GM12878 (cell line): ENCODE measurements around the gene TXNDC17. TPM values are rescaled to one million over a fixed set of nuclear protein-coding genes. Genes with fewer than 3 reads are reported as not detected.

Source experiments
- ATAC-seq: fragments of 200-7000 bp; cut with Tn5 transposase; 3 replicates; pipeline ENCODE4 v1.9.1; 2020; ENCODE audit warnings: mild to moderate bottlenecking, moderate library complexity
- BruUV-seq: library from RNA; stranded (reverse); fragments of 400-500 nt; replicated peaks from 2 replicates; lab custom pipeline; 2021; lab: Mats Ljungman, UMichigan
- CTCF ChIA-PET: fragments of 300-600 bp; sonication (Branson Sonifier 250); formaldehyde crosslinking; extraction: SDS; loops from one replicate; lab custom pipeline; 2021; ENCODE audit warnings: inconsistent platforms; lab: Yijun Ruan, JAX
- POLR2A ChIA-PET: fragments of 350-600 bp; formaldehyde crosslinking; extraction: SDS; loops from one replicate; lab custom pipeline; 2021; ENCODE audit warnings: inconsistent platforms; lab: Charles Lee
- RAD21 ChIA-PET: fragments of 300-600 bp; sonication (Branson Sonifier 250); formaldehyde crosslinking; loops from one replicate; lab custom pipeline; 2023; ENCODE audit warnings: antibody characterized with exemption; ENCODE audit not compliant: unreplicated experiment; lab: Charles Lee
- SMC1A ChIA-PET: fragments of 300-600 bp; sonication (Branson Sonifier 250); formaldehyde crosslinking; loops from one replicate; lab custom pipeline; 2023; ENCODE audit not compliant: unreplicated experiment, uncharacterized antibody; lab: Charles Lee
- DNase-seq: peaks from one replicate; pipeline ENCODE4 v3.0.0-alpha.2; 2011; ENCODE audit warnings: low read depth, low spot score
- FAIRE-seq: peaks from 3 replicates; lab custom pipeline; 2011; peaks lifted over from hg19 to GRCh38; lab: Jason Lieb, UNC
- H2AFZ ChIP-seq: 2 replicates; pipeline ENCODE4 v1.6.0; 2011; ENCODE audit warnings: low read depth, low read length, control low read depth; ENCODE audit not compliant: control insufficient read depth
- H3K27ac ChIP-seq: 2 replicates; pipeline ENCODE4 v1.5.1; 2011; ENCODE audit warnings: control low read depth; ENCODE audit not compliant: control insufficient read depth, insufficient read depth
- H3K27me3 ChIP-seq, 2 experiments: replicated peaks in 1 of 2; 2 replicates each; pipeline versions ENCODE4 v1.6.0 to v1.6.1; 2011; ENCODE audit warnings: low read length in 1 of 2; ENCODE audit not compliant: control insufficient read depth in 2 of 2, insufficient read depth in 2 of 2
- H3K36me3 ChIP-seq, 2 experiments: 2 replicates each; pipeline ENCODE4 v1.5.1; 2011; ENCODE audit warnings: low read length in 1 of 2; ENCODE audit not compliant: control insufficient read depth in 2 of 2, insufficient read depth in 2 of 2
- H3K4me1 ChIP-seq: 2 replicates; pipeline ENCODE4 v1.6.1; 2011; ENCODE audit warnings: mild to moderate bottlenecking, low read length, moderate library complexity, mixed read lengths; ENCODE audit not compliant: control insufficient read depth, insufficient read depth
- H3K4me2 ChIP-seq: 2 replicates; pipeline ENCODE4 v1.6.0; 2011; ENCODE audit warnings: control low read depth; ENCODE audit not compliant: control insufficient read depth, insufficient read depth
- H3K4me3 ChIP-seq: fragments of 200-600 bp; sonication (generic); 2 replicates; pipeline ENCODE4 v1.5.1; 2016
- H3K79me2 ChIP-seq: 2 replicates; pipeline ENCODE4 v1.6.0; 2011; ENCODE audit warnings: low read length; ENCODE audit not compliant: control insufficient read depth, insufficient read depth
- H3K9ac ChIP-seq: 2 replicates; pipeline ENCODE4 v1.8.0; 2011; ENCODE audit warnings: low read length, control low read depth, mixed read lengths; ENCODE audit not compliant: control insufficient read depth, insufficient read depth
- H3K9me3 ChIP-seq: replicated peaks from 3 replicates; pipeline ENCODE4 v1.5.1; 2011; ENCODE audit warnings: mild to moderate bottlenecking, low read length; ENCODE audit not compliant: control insufficient read depth, insufficient read depth
- H4K20me1 ChIP-seq: 2 replicates; pipeline ENCODE4 v1.6.0; 2011; ENCODE audit not compliant: control insufficient read depth, insufficient read depth
- CBFB ChIP-seq: IDR thresholded peaks from 2 replicates; pipeline ENCODE4 v1.6.1; 2016; ENCODE audit warnings: antibody characterized with exemption, low read depth
- CBX5 ChIP-seq: sonication (generic); IDR thresholded peaks from 2 replicates; pipeline ENCODE4 v1.6.1; 2016; ENCODE audit warnings: low read depth, moderate library complexity, mild to moderate bottlenecking, inconsistent platforms
- CTCF ChIP-seq, 3 experiments: IDR thresholded peaks in 2 of 3; conservative IDR thresholded peaks in 1 of 3; 2 replicates each; pipeline ENCODE4 v1.5.1; 2011; ENCODE audit warnings: low read depth in 3 of 3, low read length in 3 of 3, mild to moderate bottlenecking in 3 of 3, control low read depth in 2 of 3, moderate library complexity in 2 of 3, inconsistent platforms in 1 of 3, mixed read lengths in 1 of 3; ENCODE audit not compliant: control insufficient read depth in 2 of 3, insufficient read depth in 1 of 3; ENCODE audit errors: extremely low read depth in 1 of 3
- EZH2 ChIP-seq: IDR thresholded peaks from 2 replicates; pipeline ENCODE4 v1.6.1; 2012; ENCODE audit warnings: low read depth, mild to moderate bottlenecking, control low read depth, inconsistent platforms, low read length, borderline replicate concordance; ENCODE audit not compliant: control insufficient read depth
- FOS ChIP-seq: IDR thresholded peaks from 3 replicates; pipeline ENCODE4 v1.6.1; 2011; ENCODE audit warnings: borderline replicate concordance; ENCODE audit not compliant: insufficient read length; ENCODE audit errors: extremely low read depth
- HDGF ChIP-seq: fragments of 450-650 bp; IDR thresholded peaks from 2 replicates; pipeline ENCODE4 v1.6.1; 2016; ENCODE audit warnings: antibody characterized with exemption
- MXI1 ChIP-seq: fragments of 150-350 bp; IDR thresholded peaks from 2 replicates; pipeline ENCODE4 v1.6.1; 2011; ENCODE audit warnings: low read depth, mild to moderate bottlenecking, inconsistent platforms, low read length, improper control_type of control experiment
- NFYA ChIP-seq: IDR thresholded peaks from 2 replicates; pipeline ENCODE4 v1.6.1; 2011; ENCODE audit warnings: low read depth, mild to moderate bottlenecking, low read length, improper control_type of control experiment, borderline replicate concordance
- NR2C1 ChIP-seq: fragments of 450-650 bp; IDR thresholded peaks from 2 replicates; pipeline ENCODE4 v1.6.1; 2017; ENCODE audit warnings: antibody characterized with exemption, mild to moderate bottlenecking, moderate library complexity
- PAX8 ChIP-seq: fragments of 450-650 bp; IDR thresholded peaks from 2 replicates; pipeline ENCODE4 v1.6.1; 2017; ENCODE audit warnings: mild to moderate bottlenecking, moderate library complexity
- SKIL ChIP-seq: fragments of 450-650 bp; IDR thresholded peaks from 2 replicates; pipeline ENCODE4 v1.6.1; 2017; ENCODE audit warnings: mild to moderate bottlenecking, low read depth, inconsistent platforms; ENCODE audit not compliant: poor library complexity, severe bottlenecking
- SMARCA5 ChIP-seq: fragments of 450-650 bp; IDR thresholded peaks from 2 replicates; pipeline ENCODE4 v1.6.1; 2017; ENCODE audit warnings: mild to moderate bottlenecking
- TBL1XR1 ChIP-seq: IDR thresholded peaks from 2 replicates; pipeline ENCODE4 v1.6.1; 2012; ENCODE audit warnings: low read depth, low read length, improper control_type of control experiment
- TCF7 ChIP-seq: IDR thresholded peaks from 2 replicates; pipeline ENCODE4 v1.6.1; 2014; ENCODE audit warnings: antibody characterized with exemption, borderline replicate concordance
- YBX1 ChIP-seq: fragments of 450-650 bp; IDR thresholded peaks from 2 replicates; pipeline ENCODE4 v1.6.1; 2016; ENCODE audit warnings: antibody characterized with exemption
- ZNF622 ChIP-seq: fragments of 450-650 bp; IDR thresholded peaks from 2 replicates; pipeline ENCODE4 v1.6.1; 2017; ENCODE audit warnings: mild to moderate bottlenecking, inconsistent platforms
- WGBS: methylation state at CpG from one replicate; pipeline ENCODE4 v1.1.6; 2016; ENCODE audit warnings: low lambda C conversion rate; ENCODE audit not compliant: insufficient replicate concordance, insufficient coverage; ENCODE audit errors: missing lambda C conversion rate; 5-methylcytosine and 5-hydroxymethylcytosine counted together
- in situ Hi-C: fragments of 300-500 bp; cut with MboI; formaldehyde crosslinking; loops from 9 replicates; pipeline ENCODE4 v1.14.3; 2018; ENCODE audit warnings: mixed read lengths
- intact Hi-C: fragments of 100-400 bp; cut with micrococcal nuclease; formaldehyde crosslinking; loops from one replicate; pipeline ENCODE4 v1.14.2; 2022; ENCODE audit not compliant: unreplicated experiment
- polyA plus RNA-seq, 11 experiments: library from polyadenylated mRNA; depleted of rRNA in 4 of 11; unstranded in 6 of 11; stranded (reverse) in 5 of 11; fragments of >200 nt; fragmentation: Nextera tagmentation in 4 of 11; fragmentation: Illumina TruSeq in 1 of 11; extraction: Ambion mirVana in 4 of 11; extraction: Trizol in 1 of 11; gene quantifications; 1 replicate in 1 of 11; 2 replicates in 10 of 11; pipeline versions ENCODE4 v1.2.1 to v1.2.3, GENCODE V29; 2011 to 2016; ENCODE audit warnings: inconsistent platforms in 2 of 11, missing spikeins in 2 of 11, low read depth in 1 of 11
- total RNA-seq, 4 experiments: library from RNA; depleted of rRNA in 3 of 4; stranded (reverse); fragments of >200 nt in 3 of 4; fragmentation: Illumina TruSeq in 1 of 4; extraction: Trizol in 1 of 4; gene quantifications; 2 replicates each; pipeline versions ENCODE4 v1.2.1 to v1.2.3, GENCODE V29; 2013 to 2021

TXNDC17 gene
- total and polyA plus RNA-seq, 10 of the 15 experiments (the other 5 are each of a cell fraction or from before 2014, with no cell fraction given): 124 to 957 (median 216) TPM

DNA sequence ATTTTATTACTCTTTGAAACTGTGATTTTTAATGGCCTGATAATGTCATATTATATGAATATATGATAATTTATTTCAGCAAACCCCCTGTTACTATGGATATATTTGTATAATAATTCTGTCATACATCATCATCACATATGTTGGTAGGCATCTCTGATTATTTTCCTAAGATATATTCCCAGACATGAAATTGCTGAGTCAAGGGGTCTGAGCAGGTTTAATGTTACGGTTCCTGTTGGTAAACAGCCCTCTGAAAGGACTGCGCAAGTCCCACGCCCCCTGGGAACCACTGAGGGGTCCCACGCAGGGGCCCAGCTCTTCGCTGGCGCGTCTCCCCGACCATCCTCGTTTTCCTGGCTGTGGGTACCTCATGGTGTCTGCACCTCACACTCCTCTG, 48.1 kb downstream of the TXNDC17 start:
- POLR2A ChIA-PET: no interaction called here
- no peak for TF ChIP-seq MXI1
- TF ChIP-seq EZH2: no peak
- no peak for TF ChIP-seq TBL1XR1
- no peak for TF ChIP-seq NR2C1
- no peak for TF ChIP-seq CTCF (IDR thresholded peaks at IDR 0.05 in 2 of 3, conservative IDR thresholded peaks at IDR 0.05 in 1 of 3; ENCODE audit: control insufficient read depth in 2 of 3, extremely low read depth in 1 of 3, insufficient read depth in 1 of 3, low read depth in 3 of 3, low read length in 3 of 3)
- no peak for TF ChIP-seq CBFB
- TF ChIP-seq FOS: no peak
- no peak for TF ChIP-seq YBX1
- TF ChIP-seq TCF7: no peak
- no peak for TF ChIP-seq HDGF
- TF ChIP-seq CBX5: no peak
- TF ChIP-seq SMARCA5: no peak
- no peak for TF ChIP-seq PAX8
- TF ChIP-seq NFYA: no peak
- no peak for TF ChIP-seq ZNF622
- no peak for TF ChIP-seq SKIL
- Histone ChIP-seq H3K4me3 (no peak overlapping the region), H2AFZ (no peak overlapping the region), H3K9ac (no peak overlapping the region), H3K79me2 (no peaks in the 10 kb centered on the region), H3K9me3 (no peaks in the 10 kb centered on the region), H3K36me3 (no peaks in the 10 kb centered on the region), H3K4me1 (peaks cover 4% of the 10 kb centered on the region), H3K27ac (no peak overlapping the region), H3K4me2 (no peak overlapping the region), H4K20me1 (no peaks in the 10 kb centered on the region), H3K27me3 (no peaks in the 10 kb centered on the region)
- ATAC-seq (no peak), FAIRE-seq (no peak), DNase-seq (no peak)
- intact Hi-C loops (no loop called here), in situ Hi-C loops (no loop called here)
- no TSS peak for BruUV-seq
- CTCF ChIA-PET: no interaction called here
- WGBS: 51% methylated on average over 9 of the region's 9 CpGs
- SMC1A ChIA-PET: interaction anchor here (0.7 kb wide), 1 partner anchor 27 kb away, joined by 3 read pairs; no protein-coding TSS in a partner anchor
- RAD21 ChIA-PET: no interaction called here
